Measurements from ENCODE around the gene MNX1.

GRCh38 chr7:156993021-156993924, 17.2 kb downstream of the MNX1 start:
- TF ChIP-seq CTCF (conservative IDR thresholded peaks at IDR 0.05 in 1 of 2, IDR thresholded peaks at IDR 0.05 in 1 of 2; ENCODE audit: low read depth in 1 of 2, low read length in 2 of 2) (no peak), EZH2 (IDR thresholded peaks at IDR 0.05; ENCODE audit: low read length, missing control alignments) (no peak)

Measured in fibroblast of lung (primary cell).